OCI-LY1 (cell line): ENCODE measurements around the gene SPOCK2.

Experiments
- CTCF ChIP-seq: fragments of 200-600 bp; sonication (generic), shearing (Covaris generic); IDR thresholded peaks from 2 replicates; pipeline ENCODE4 v1.5.1; 2017; ENCODE audit warnings: mild to moderate bottlenecking, antibody characterized with exemption, low read length, moderate library complexity, mixed read lengths
- EZH2 ChIP-seq: fragments of 200-600 bp; sonication (generic), shearing (Covaris generic); IDR thresholded peaks from 2 replicates; pipeline ENCODE4 v1.8.0; 2017; ENCODE audit warnings: borderline replicate concordance, mixed run types, mild to moderate bottlenecking, antibody characterized with exemption, low read length, moderate library complexity, mixed read lengths

GRCh38 chr10:72059843-72060822 is 28.2 kb downstream of the SPOCK2 start:
- TF ChIP-seq EZH2 = no peak
- no peak for TF ChIP-seq CTCF
